HS-5 (cell line): ENCODE results near the gene SERINC1.
A peak's percentile ranks its signal among the peaks of the same experiment; 100 is the strongest.
"Not testable (repeated sequence)": the region's sequence is repeated elsewhere in the genome, so short reads cannot be mapped to it uniquely, and the experiment has no call there.

Experiments used
- DNase-seq: peaks from one replicate; pipeline ENCODE4 v3.0.0-alpha.2; 2012; ENCODE audit warnings: low read depth

SERINC1 gene

GRCh38 chr6:122471107-122472021 is at the start of gene SERINC1:
TSS of gene SERINC1 (minus strand) at chr6:122471807. CDS start at chr6:122471737, 70 bp downstream.
- DNase-seq = peak; percentile 82

DNA sequence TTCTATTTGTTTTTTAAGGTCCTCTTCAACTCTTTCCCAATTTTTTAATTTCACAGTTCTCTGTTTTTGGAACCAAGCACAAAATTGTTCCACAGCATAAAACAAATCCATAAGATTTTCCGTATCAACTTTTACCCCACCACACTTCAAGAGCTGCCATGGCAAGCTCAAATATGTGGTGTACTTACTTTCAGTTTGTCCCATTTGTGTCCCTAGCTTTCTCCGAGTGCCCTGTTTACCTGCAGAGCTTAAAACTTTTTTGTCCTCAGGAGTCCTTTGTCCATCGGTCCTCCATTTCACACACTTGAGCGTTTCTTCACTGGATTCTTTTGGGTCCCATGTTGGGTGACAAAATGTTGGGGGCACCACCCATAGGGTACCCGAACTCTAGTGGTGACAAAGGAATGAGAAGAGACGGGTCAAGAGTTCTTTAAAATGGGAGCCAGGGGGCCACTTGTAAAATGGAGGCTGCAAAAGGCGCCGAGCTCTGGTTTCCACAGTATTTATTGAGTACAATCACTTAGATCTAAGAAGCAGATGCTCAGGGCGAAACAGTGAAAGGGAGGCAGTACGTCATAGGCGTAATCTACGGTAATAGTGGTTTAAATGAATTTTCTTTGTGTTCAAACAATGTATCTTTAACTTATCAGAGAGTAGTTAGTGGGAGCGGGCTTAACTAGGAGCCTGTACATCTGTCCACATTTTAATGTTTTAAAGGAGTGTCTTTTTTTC is 39.8 kb upstream of the SERINC1 start:
- DNase-seq = no peak

DNA sequence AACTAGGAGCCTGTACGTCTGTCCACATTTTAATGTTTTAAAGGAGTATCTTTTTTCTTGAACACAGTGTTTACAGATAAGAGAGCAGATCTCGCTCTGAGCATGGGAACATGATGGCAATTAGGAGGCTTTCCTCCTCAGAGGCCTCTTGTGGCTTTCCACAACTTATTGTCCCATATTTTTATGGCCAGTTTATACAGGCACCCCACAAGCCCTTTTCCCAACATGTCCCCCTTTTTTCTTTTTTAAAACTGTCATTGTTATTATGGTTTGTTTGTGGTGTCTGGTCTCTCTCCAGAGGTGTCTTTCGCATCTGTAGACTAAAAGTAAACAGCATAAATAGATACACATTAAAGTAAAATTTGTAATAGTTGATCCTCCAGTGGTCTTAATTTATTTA is 33.6 kb upstream of the SERINC1 start:
- not testable (repeated sequence) for DNase-seq

DNA sequence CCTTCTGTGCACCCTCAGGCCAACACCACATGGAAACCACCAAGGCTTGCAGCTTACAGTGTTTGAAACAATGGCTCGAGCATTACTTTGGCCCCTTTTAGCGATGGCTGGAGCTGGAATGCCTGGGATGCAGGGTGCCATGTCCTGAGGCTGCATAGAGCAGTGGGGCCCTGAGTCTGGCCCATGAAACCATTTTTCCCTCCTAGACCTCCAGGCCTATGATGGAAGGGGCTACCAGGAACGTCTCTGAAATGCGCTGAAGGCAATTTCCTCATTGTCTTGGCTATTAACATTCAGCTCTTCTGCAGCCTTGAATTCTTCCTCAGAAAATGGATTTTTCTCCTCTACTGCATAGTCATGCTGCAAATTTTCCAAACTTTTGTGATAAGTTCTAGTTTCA is 29.9 kb upstream of the SERINC1 start:
- no peak for DNase-seq

GRCh38 chr6:122495612-122496011 is 24.0 kb upstream of the SERINC1 start:
- DNase-seq = no peak

- DNase-seq = no peak
Measured at GRCh38 chr6:122494665-122495272, 23.2 kb upstream of the SERINC1 start.

GRCh38 chr6:122491919-122492555 is 20.4 kb upstream of the SERINC1 start:
- peak; percentile 30 for DNase-seq

DNA sequence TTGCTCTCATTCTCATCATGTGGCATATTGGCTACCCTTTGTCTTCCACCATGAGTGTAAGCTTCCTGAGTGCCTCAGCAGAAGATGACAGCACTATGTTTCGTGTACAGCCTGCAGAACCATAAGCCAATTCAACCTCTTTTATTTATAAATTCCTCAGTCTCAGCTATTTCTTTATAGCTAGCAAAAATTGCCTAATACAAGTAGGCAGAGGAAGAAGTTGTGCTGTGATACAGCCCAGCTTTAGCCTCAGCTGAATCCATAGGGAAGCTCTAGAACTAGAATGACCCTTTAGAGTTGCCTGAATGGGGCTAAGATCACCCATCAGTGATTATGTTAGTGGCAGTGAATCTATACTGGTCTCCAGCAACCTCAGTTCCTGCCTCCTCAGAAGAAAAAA is 19.0 kb upstream of the SERINC1 start:
- no peak for DNase-seq

DNA sequence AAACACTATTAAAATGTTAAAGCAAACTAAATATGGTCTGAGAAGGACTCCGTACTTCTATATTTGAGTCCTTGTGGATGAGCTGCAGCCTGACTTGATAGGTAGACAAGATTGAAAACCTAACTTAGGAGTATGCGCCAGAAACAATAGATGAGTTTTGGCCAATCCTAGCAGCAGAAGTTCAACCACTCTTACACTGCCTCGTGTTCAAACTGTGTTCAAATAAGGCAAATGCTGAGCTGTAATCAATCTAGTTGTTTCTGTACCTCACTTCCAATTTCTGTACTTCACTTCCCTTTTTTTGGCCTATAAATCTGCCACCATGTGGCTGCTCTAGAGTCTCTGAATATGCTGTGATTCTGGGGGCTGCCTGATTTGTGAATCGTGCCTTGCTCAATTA is 13.2 kb upstream of the SERINC1 start:
- no peak for DNase-seq

DNA sequence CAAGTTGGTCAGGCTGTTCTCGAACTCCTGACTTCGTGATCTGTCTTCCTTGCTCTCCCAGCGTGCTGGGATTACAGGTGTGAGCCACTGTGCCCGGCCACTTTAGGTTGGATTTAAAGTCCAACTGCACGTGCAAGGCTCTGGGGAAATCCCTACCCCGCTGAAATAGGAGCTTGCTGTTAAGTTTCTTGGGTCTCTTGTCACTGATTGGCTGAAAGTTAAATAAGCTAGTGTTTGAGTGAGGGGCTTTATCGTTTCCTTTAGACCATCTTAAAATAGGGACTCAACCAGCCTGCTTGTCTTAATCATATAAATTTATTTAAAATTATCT is 11.1 kb upstream of the SERINC1 start:
- DNase-seq = no peak

DNA sequence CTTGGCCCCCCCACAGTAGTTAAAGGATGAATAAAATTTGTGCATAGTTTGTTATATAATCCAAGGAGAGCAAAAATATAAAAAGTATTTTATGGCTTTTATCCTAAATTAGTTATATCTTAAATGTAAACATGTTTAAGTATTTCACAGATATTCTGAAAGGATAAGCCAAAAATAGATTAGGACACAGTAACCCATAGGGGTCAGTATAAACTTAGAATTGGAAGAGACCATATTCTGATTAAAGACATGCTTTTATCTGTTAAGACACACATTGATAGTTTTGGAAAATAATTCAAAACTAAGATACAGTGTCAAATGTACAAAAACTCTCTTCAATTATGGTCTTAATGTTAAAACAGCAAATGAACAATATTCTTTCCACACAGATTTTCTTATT is 4.5 kb upstream of the SERINC1 start:
- DNase-seq = peak; percentile 10

DNA sequence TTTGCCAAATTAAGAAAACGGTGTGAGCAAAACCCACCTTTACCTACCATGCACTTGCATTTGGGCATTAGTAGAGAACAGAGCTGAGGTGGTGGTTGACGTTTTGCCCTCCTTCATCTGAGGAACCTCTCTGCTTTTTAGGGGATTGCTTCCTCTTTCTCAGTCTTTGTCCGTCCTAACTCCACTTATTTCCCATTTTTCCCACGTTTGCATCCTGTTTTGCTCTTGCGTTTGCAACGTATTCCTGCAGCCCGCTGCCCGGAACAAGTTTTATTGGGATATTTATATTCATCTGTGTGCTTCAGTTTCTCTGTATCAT is 374 bp upstream of the SERINC1 start:
- no peak for DNase-seq

DNA sequence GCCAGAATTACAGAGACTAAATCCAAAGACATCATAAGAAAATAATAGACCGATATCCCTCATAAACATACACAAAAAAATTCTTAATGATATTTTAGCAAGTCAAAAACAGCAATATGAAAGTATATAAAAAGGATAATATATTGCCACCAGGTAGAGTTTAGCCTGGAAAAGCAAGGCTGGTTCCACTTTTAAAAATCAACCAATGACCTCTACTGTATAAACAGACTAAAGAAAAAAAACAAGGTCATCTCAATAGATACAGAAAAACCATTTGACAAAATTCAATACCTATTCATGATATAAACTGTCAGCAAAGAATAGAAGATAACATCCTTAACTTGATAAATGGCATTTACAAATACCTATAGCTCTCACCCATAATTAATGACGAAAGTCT is 9.7 kb downstream of the SERINC1 start:
- DNase-seq = no peak

GRCh38 chr6:122459865-122460416 is 11.7 kb downstream of the SERINC1 start:
- DNase-seq = not testable (repeated sequence)

- no peak for DNase-seq
Measured at GRCh38 chr6:122459240-122459639, 12.4 kb downstream of the SERINC1 start.

- no peak for DNase-seq
Measured at GRCh38 chr6:122458087-122458486, 13.5 kb downstream of the SERINC1 start.

GRCh38 chr6:122455116-122455515 is 16.5 kb downstream of the SERINC1 start:
- DNase-seq = not testable (repeated sequence)

DNA sequence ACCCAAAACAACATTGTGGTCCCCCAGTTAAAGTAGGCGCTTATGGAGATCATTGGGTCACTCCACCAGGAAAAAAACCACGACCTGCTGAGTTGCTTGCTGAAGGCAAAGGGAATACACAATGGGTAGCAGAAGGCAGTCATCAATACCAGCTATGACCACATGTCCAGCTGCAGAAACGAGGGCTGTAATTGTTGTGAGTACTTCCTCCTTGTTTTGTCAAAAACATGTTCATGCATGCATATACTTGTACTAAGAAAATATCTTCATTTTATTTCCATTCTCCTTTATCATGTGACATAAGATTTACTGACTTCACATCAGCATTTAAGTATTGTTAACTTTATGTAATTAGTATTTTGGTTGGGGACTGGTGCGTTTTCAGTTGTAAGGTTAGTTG is 16.9 kb downstream of the SERINC1 start:
- no peak for DNase-seq

DNA sequence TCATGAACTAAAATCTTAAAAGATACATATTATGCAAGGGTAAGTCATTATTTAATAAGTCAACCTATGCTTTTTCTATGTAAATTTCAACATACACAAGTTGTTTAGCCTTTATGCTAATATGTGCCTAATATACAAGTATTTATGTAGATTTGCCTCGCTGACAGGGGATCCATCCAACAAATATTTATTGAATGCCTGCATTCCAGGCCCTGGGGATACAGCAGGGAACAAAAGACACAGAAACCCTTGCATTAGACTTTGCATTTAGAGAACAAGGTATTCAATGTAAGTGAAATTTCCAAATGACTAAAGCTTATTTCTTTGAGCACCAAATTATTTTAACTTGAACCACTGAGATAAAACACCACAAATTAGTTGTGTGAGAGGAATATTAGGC is 19.1 kb downstream of the SERINC1 start:
- no peak for DNase-seq

GRCh38 chr6:122449069-122449468 is 22.5 kb downstream of the SERINC1 start:
- no peak for DNase-seq

DNA sequence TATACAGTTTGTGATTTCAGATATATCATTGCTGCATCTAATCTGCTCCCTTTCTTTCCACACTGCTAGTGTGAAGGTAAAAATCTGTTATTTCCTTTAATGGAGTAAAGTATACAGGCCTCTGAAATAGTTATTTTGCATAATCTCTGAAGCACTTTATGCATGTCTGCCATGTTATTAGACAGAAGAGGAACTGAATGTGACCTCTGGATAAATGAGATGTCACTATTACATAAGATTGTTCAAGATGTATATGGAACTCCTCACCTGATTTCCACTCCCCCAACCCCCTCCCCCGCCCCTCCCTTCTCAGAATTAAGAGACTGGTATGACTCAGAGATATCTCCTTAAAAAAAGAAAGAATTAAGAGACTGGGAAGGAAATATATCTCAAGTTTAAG is 26.3 kb downstream of the SERINC1 start:
- no peak for DNase-seq

DNA sequence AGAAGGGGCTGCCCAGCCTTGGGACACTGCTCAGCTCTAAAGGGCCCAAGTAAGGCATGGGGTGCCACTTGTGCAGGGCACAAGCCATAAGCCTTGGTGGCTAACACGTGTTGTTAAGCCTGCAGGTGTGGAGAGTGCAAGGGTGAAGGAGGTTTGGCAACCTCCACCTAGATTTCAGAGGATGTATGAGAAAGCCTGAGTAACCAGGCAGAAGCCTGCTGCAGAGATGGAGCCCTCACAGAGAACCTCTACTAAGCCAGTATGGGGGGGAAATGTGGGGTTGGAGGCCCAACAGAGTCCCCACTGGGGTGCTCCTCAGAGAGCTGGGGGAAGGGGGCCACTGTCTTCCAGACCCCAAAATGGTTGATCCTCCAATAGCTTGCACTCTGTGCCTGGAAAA is 32.6 kb downstream of the SERINC1 start:
- no peak for DNase-seq
